ENCODE measurements around the gene GNB5.
"Not testable (repeated sequence)": the region's sequence is repeated elsewhere in the genome, so short reads cannot be mapped to it uniquely, and the experiment has no call there.

GNB5 gene

GRCh38 chr15:52086011-52086786 lies 105.0 kb downstream of the GNB5 start:
- H3K9me3 ChIP-seq (replicated peaks in 1 of 11), result peaks cover 35 to 50% (median 41%) of the 10 kb centered on the region in 11 experiments
- H3K4me3 ChIP-seq, result no peak overlapping the region; a peak in 2 of 20 replicates
- peaks cover 27 to 46% (median 34%) of the 10 kb centered on the region in 10 experiments for H3K4me1 ChIP-seq
- H3K4me2 ChIP-seq, result peak overlapping the region in 5 of 11 experiments; percentile 33 to 56 (median 38); a peak in 10 of 22 replicates
- H3K9ac ChIP-seq, result no peak overlapping the region
- no peaks in the 10 kb centered on the region; a peak in 1 of 22 replicates for H3K36me3 ChIP-seq
- peak overlapping the region in 3 of 11 experiments; percentile 32 to 50 (median 46); a peak in 8 of 22 replicates for H3K27ac ChIP-seq
- H3K27me3 ChIP-seq, result peaks cover 0 to 9% (median 0%) of the 10 kb centered on the region in 11 experiments; a peak in 3 of 22 replicates
- H4K20me1 ChIP-seq, result peaks cover 0 to 5% (median 0%) of the 10 kb centered on the region in 11 experiments; a peak in 1 of 22 replicates
- TF ChIP-seq Cebpa-rat (IDR thresholded peaks at IDR 0.05), result no peak

- H3K9ac ChIP-seq, result no peak overlapping the region
- no peak for TF ChIP-seq Cebpa-rat (IDR thresholded peaks at IDR 0.05)
- peaks cover 0 to 5% (median 0%) of the 10 kb centered on the region in 11 experiments; a peak in 1 of 22 replicates for H4K20me1 ChIP-seq
- peak overlapping the region in 5 of 11 experiments; percentile 33 to 56 (median 38); a peak in 10 of 22 replicates for H3K4me2 ChIP-seq
- H3K27ac ChIP-seq, result peak overlapping the region in 2 of 11 experiments; percentile 17 to 43; a peak in 2 of 22 replicates
- H3K9me3 ChIP-seq (replicated peaks in 1 of 11), result peaks cover 26 to 41% (median 32%) of the 10 kb centered on the region in 11 experiments
- peaks cover 27 to 55% (median 38%) of the 10 kb centered on the region in 10 experiments for H3K4me1 ChIP-seq
- peaks cover 0 to 17% (median 0%) of the 10 kb centered on the region in 11 experiments; a peak in 4 of 22 replicates for H3K27me3 ChIP-seq
- no peak overlapping the region for H3K4me3 ChIP-seq
- no peaks in the 10 kb centered on the region; a peak in 1 of 22 replicates for H3K36me3 ChIP-seq
These were observed 105.9 kb downstream of the GNB5 start for GRCh38 chr15:52085299-52085698.

- H3K9me3 ChIP-seq (replicated peaks in 1 of 11), result peaks cover 14 to 27% (median 24%) of the 10 kb centered on the region in 11 experiments
- H3K4me1 ChIP-seq, result peaks cover 32 to 61% (median 45%) of the 10 kb centered on the region in 10 experiments
- H3K36me3 ChIP-seq, result no peaks in the 10 kb centered on the region; a peak in 1 of 22 replicates
- peaks cover 0 to 5% (median 0%) of the 10 kb centered on the region in 11 experiments; a peak in 1 of 22 replicates for H4K20me1 ChIP-seq
- TF ChIP-seq Cebpa-rat (IDR thresholded peaks at IDR 0.05), result no peak
- peak overlapping the region in 2 of 11 experiments; percentile 43 to 57; a peak in 2 of 22 replicates for H3K27ac ChIP-seq
- H3K27me3 ChIP-seq, result peaks cover 0 to 20% (median 0%) of the 10 kb centered on the region in 11 experiments; a peak in 4 of 22 replicates
- peak overlapping the region; percentile 80 to 92 (median 85); a peak in 20 of 22 replicates for H3K4me2 ChIP-seq
- no peak overlapping the region for H3K9ac ChIP-seq
- H3K4me3 ChIP-seq, result no peak overlapping the region
These were observed 107.6 kb downstream of the GNB5 start for GRCh38 chr15:52083603-52084002.

- H3K9ac ChIP-seq, H3K36me3 ChIP-seq, H4K20me1 ChIP-seq, H3K4me3 ChIP-seq: not testable (repeated sequence)
- Histone ChIP-seq H3K9me3 (replicated peaks in 1 of 11) (peaks cover 14 to 24% (median 19%) of the 10 kb centered on the region in 11 experiments), H3K4me1 (peaks cover 32 to 67% (median 46%) of the 10 kb centered on the region in 10 experiments), H3K4me2 (peak overlapping the region; percentile 80 to 92 (median 85)), H3K27ac (peak overlapping the region in 6 of 11 experiments; percentile 4 to 57 (median 35); a peak in 12 of 22 replicates), H3K27me3 (peaks cover 0 to 20% (median 0%) of the 10 kb centered on the region in 11 experiments; a peak in 4 of 22 replicates)
These were observed 108.2 kb downstream of the GNB5 start for GRCh38 chr15:52083037-52083359.

GRCh38 chr15:52082197-52083036 lies 108.8 kb downstream of the GNB5 start:
- Histone ChIP-seq H3K4me3 (peak overlapping the region in 4 of 10 experiments; percentile 8 to 42 (median 18); a peak in 3 of 20 replicates), H3K9me3 (replicated peaks in 1 of 11) (peaks cover 13 to 20% (median 14%) of the 10 kb centered on the region in 11 experiments), H3K4me1 (peaks cover 32 to 72% (median 46%) of the 10 kb centered on the region in 10 experiments), H3K9ac (peak overlapping the region in 10 of 11 experiments; percentile 21 to 59 (median 48); a peak in 16 of 22 replicates), H3K27ac (peak overlapping the region; percentile 20 to 75 (median 50); a peak in 20 of 22 replicates), H3K27me3 (peaks cover 0 to 20% (median 0%) of the 10 kb centered on the region in 11 experiments; a peak in 4 of 22 replicates), H4K20me1 (peaks cover 0 to 5% (median 0%) of the 10 kb centered on the region in 11 experiments; a peak in 1 of 22 replicates), H3K4me2 (peak overlapping the region; percentile 80 to 92 (median 85)), H3K36me3 (no peaks in the 10 kb centered on the region; a peak in 1 of 22 replicates)
- peak in 3 of 11 experiments; percentile 24 to 83 (median 45); a peak in 5 of 22 replicates for TF ChIP-seq Cebpa-rat (IDR thresholded peaks at IDR 0.05)

GRCh38 chr15:52080706-52081392 lies 110.3 kb downstream of the GNB5 start:
- Histone ChIP-seq H3K36me3 (no peaks in the 10 kb centered on the region), H4K20me1 (peaks cover 0 to 5% (median 0%) of the 10 kb centered on the region in 11 experiments; a peak in 1 of 22 replicates), H3K4me3 (no peak overlapping the region)

GRCh38 chr15:52080031-52080430 lies 111.2 kb downstream of the GNB5 start:
- H3K4me2 ChIP-seq, result peak overlapping the region in 2 of 11 experiments; percentile 5 to 10; a peak in 1 of 22 replicates
- no peak overlapping the region for H3K27ac ChIP-seq
- no peaks in the 10 kb centered on the region for H3K36me3 ChIP-seq
- no peak for TF ChIP-seq Cebpa-rat (IDR thresholded peaks at IDR 0.05)
- H3K4me1 ChIP-seq, result peaks cover 32 to 72% (median 46%) of the 10 kb centered on the region in 10 experiments
- no peaks in the 10 kb centered on the region for H3K9me3 ChIP-seq (replicated peaks in 1 of 11)
- H3K27me3 ChIP-seq, result peaks cover 0 to 20% (median 0%) of the 10 kb centered on the region in 11 experiments; a peak in 4 of 22 replicates
- peaks cover 0 to 5% (median 0%) of the 10 kb centered on the region in 11 experiments; a peak in 1 of 22 replicates for H4K20me1 ChIP-seq
- H3K4me3 ChIP-seq, result no peak overlapping the region
- H3K9ac ChIP-seq, result no peak overlapping the region

More at GRCh38 chr15:52080706-52081392, 110.3 kb downstream of the GNB5 start:
- H3K27me3 ChIP-seq, result peaks cover 0 to 20% (median 0%) of the 10 kb centered on the region in 11 experiments; a peak in 4 of 22 replicates
- H3K9ac ChIP-seq, result no peak overlapping the region
- peaks cover 0 to 4% (median 0%) of the 10 kb centered on the region in 11 experiments; a peak in 4 of 22 replicates for H3K9me3 ChIP-seq (replicated peaks in 1 of 11)
- H3K27ac ChIP-seq, result no peak overlapping the region
- no peak for TF ChIP-seq Cebpa-rat (IDR thresholded peaks at IDR 0.05)
- H3K4me1 ChIP-seq, result peaks cover 32 to 80% (median 49%) of the 10 kb centered on the region in 10 experiments
- peak overlapping the region in 3 of 11 experiments; percentile 5 to 89 (median 85); a peak in 2 of 22 replicates for H3K4me2 ChIP-seq
